IMR-90 (cell line): ENCODE data around the gene KCNN3. TPM values are rescaled to one million over a fixed set of nuclear protein-coding genes. Genes with fewer than 3 reads are reported as not detected.

Source experiments
- ATAC-seq: fragments of 200-7000 bp; cut with Tn5 transposase; 2 replicates; pipeline ENCODE4 v1.9.1; 2020; ENCODE audit warnings: low read depth, mild to moderate bottlenecking, moderate library complexity
- BruUV-seq: library from RNA; stranded (reverse); fragments of 400-500 nt; replicated peaks from 2 replicates; lab custom pipeline; 2021; lab: Mats Ljungman, UMichigan
- CTCF ChIA-PET: fragments of 300-600 bp; formaldehyde crosslinking; extraction: SDS; loops from one replicate; lab custom pipeline; 2021; ENCODE audit warnings: antibody characterized with exemption; lab: Yijun Ruan, JAX
- POLR2A ChIA-PET: fragments of 300-600 bp; sonication (Branson Sonifier 250); formaldehyde crosslinking; loops from one replicate; lab custom pipeline; 2022; ENCODE audit warnings: antibody characterized with exemption; ENCODE audit not compliant: unreplicated experiment; lab: Charles Lee
- DNase-seq: peaks from one replicate; pipeline ENCODE4 v3.0.0; 2013
- H2AFZ ChIP-seq: replicated peaks from 2 replicates; pipeline ENCODE3; 2013; ENCODE audit warnings: low read length, mild to moderate bottlenecking; ENCODE audit not compliant: poor library complexity
- H2AK5ac ChIP-seq: 2 replicates; pipeline ENCODE4 v1.6.1; 2013; ENCODE audit warnings: low read depth, low read length, inconsistent platforms
- H2AK9ac ChIP-seq: replicated peaks from 2 replicates; pipeline ENCODE3; 2013; ENCODE audit warnings: mild to moderate bottlenecking, low read depth, low read length, moderate library complexity; ENCODE audit not compliant: poor library complexity
- H2BK120ac ChIP-seq: 2 replicates; pipeline ENCODE4 v1.6.1; 2013; ENCODE audit warnings: low read depth, low read length, inconsistent platforms
- H2BK15ac ChIP-seq: 3 replicates; pipeline ENCODE4 v1.6.1; 2013; ENCODE audit warnings: low read depth, low read length, inconsistent platforms
- H2BK20ac ChIP-seq: 2 replicates; pipeline ENCODE4 v1.6.1; 2013; ENCODE audit warnings: low read depth, mild to moderate bottlenecking, inconsistent platforms, low read length, moderate library complexity
- H2BK5ac ChIP-seq: 2 replicates; pipeline ENCODE4 v1.6.1; 2013; ENCODE audit warnings: mild to moderate bottlenecking, low read depth, low read length, inconsistent platforms; ENCODE audit not compliant: poor library complexity, severe bottlenecking
- H3K14ac ChIP-seq: replicated peaks from 2 replicates; pipeline ENCODE4 v1.6.1; 2013; ENCODE audit warnings: low read depth, low read length, inconsistent platforms
- H3K18ac ChIP-seq: 2 replicates; pipeline ENCODE4 v1.6.1; 2013; ENCODE audit warnings: low read depth, low read length, control low read depth
- H3K23ac ChIP-seq: 2 replicates; pipeline ENCODE4 v1.6.1; 2013; ENCODE audit warnings: low read depth, low read length, inconsistent platforms
- H3K27ac ChIP-seq: 2 replicates; pipeline ENCODE4 v1.5.1; 2013; ENCODE audit warnings: mild to moderate bottlenecking, control low read depth, low read length; ENCODE audit not compliant: insufficient read depth
- H3K27me3 ChIP-seq: 2 replicates; pipeline ENCODE4 v1.6.1; 2013; ENCODE audit warnings: low read length; ENCODE audit not compliant: control insufficient read depth, insufficient read depth
- H3K36me3 ChIP-seq: 2 replicates; pipeline ENCODE4 v1.6.1; 2013; ENCODE audit warnings: low read length, mixed read lengths; ENCODE audit not compliant: control insufficient read depth, insufficient read depth
- H3K4ac ChIP-seq: 2 replicates; pipeline ENCODE4 v1.6.1; 2013; ENCODE audit warnings: low read depth, low read length, inconsistent platforms
- H3K4me1 ChIP-seq: 2 replicates; pipeline ENCODE4 v1.6.1; 2013; ENCODE audit warnings: low read length, mixed read lengths; ENCODE audit not compliant: control insufficient read depth, insufficient read depth
- H3K4me2 ChIP-seq: 2 replicates; pipeline ENCODE4 v1.6.1; 2013; ENCODE audit warnings: low read depth, mild to moderate bottlenecking, control low read depth, low read length, moderate library complexity
- H3K4me3 ChIP-seq: 2 replicates; pipeline ENCODE4 v1.5.1; 2013; ENCODE audit warnings: low read depth, mild to moderate bottlenecking, control low read depth, low read length, moderate library complexity; ENCODE audit not compliant: insufficient read depth
- H3K56ac ChIP-seq: 2 replicates; pipeline ENCODE4 v1.6.1; 2013; ENCODE audit warnings: low read length, inconsistent platforms; ENCODE audit not compliant: insufficient read depth; ENCODE audit errors: extremely low read depth
- H3K79me1 ChIP-seq, 2 experiments: 2 replicates each; pipeline ENCODE4 v1.6.1; 2013; ENCODE audit warnings: low read length in 2 of 2, inconsistent platforms in 1 of 2, low read depth in 1 of 2
- H3K9ac ChIP-seq: 2 replicates; pipeline ENCODE4 v1.6.1; 2013; ENCODE audit warnings: low read depth, low read length, control low read depth
- H3K9me1 ChIP-seq: 2 replicates; pipeline ENCODE4 v1.6.1; 2013; ENCODE audit warnings: low read length, inconsistent platforms; ENCODE audit not compliant: insufficient read depth
- H3K9me3 ChIP-seq: 2 replicates; pipeline ENCODE4 v1.6.1; 2013; ENCODE audit warnings: low read length; ENCODE audit not compliant: control insufficient read depth, insufficient read depth
- H4K20me1 ChIP-seq: 2 replicates; pipeline ENCODE4 v1.6.1; 2013; ENCODE audit warnings: low read length, inconsistent platforms; ENCODE audit not compliant: insufficient read depth
- H4K5ac ChIP-seq: 2 replicates; pipeline ENCODE4 v1.6.1; 2013; ENCODE audit warnings: mild to moderate bottlenecking, low read depth, low read length, control low read depth
- H4K8ac ChIP-seq, 2 experiments: 2 replicates each; pipeline ENCODE4 v1.6.1; 2013; ENCODE audit warnings: low read depth in 2 of 2, low read length in 2 of 2, control low read depth in 1 of 2, inconsistent platforms in 1 of 2
- H4K91ac ChIP-seq: 2 replicates; pipeline ENCODE4 v1.6.1; 2013; ENCODE audit warnings: low read depth, low read length, inconsistent platforms; ENCODE audit not compliant: insufficient read depth
- CHD1 ChIP-seq: IDR thresholded peaks from 2 replicates; pipeline ENCODE4 v1.6.1; 2012; ENCODE audit warnings: low read depth, low read length, improper control_type of control experiment
- NFE2L2 ChIP-seq: fragments of 150-350 bp; IDR thresholded peaks from 2 replicates; pipeline ENCODE4 v1.6.1; 2016; ENCODE audit warnings: low read depth, mild to moderate bottlenecking, low read length
- WGBS, 2 experiments: methylation state at CpG; one replicate each; pipeline versions ENCODE4 v1.1.5 to v1.1.7; 2013; ENCODE audit warnings: missing lambda C conversion rate in 2 of 2; ENCODE audit not compliant: insufficient read length in 1 of 2; ENCODE audit errors: extremely low coverage in 2 of 2; 5-methylcytosine and 5-hydroxymethylcytosine counted together
- dilution Hi-C: fragments of 300-500 bp; cut with HindIII; formaldehyde crosslinking; loops from one replicate; pipeline ENCODE4 v1.14.3; 2018; ENCODE audit warnings: low sequenced_read_pairs; ENCODE audit not compliant: unreplicated experiment
- in situ Hi-C: fragments of 300-500 bp; cut with MboI; formaldehyde crosslinking; loops from 3 replicates; pipeline ENCODE4 v1.14.3; 2019; ENCODE audit warnings: low sequenced_read_pairs, inconsistent platforms, mixed read lengths
- intact Hi-C: fragments of 100-400 bp; cut with micrococcal nuclease; formaldehyde crosslinking; loops from 2 replicates; pipeline ENCODE4 v1.10.0; 2022
- polyA plus RNA-seq, 3 experiments: library from polyadenylated mRNA; depleted of rRNA; stranded (reverse); fragments of >200 nt; gene quantifications; 2 replicates each; pipeline ENCODE4 v1.2.3, GENCODE V29; 2012; ENCODE audit warnings: low replicate concordance in 1 of 3
- total RNA-seq: library from RNA; depleted of rRNA; stranded (reverse); fragments of >200 nt; gene quantifications from 2 replicates; pipeline ENCODE4 v1.2.3, GENCODE V29; 2012

The KCNN3 gene
- total and polyA plus RNA-seq, 2 of the 4 experiments (the other 2 are of a cell fraction), result 0.02 TPM; not detected in 1

DNA sequence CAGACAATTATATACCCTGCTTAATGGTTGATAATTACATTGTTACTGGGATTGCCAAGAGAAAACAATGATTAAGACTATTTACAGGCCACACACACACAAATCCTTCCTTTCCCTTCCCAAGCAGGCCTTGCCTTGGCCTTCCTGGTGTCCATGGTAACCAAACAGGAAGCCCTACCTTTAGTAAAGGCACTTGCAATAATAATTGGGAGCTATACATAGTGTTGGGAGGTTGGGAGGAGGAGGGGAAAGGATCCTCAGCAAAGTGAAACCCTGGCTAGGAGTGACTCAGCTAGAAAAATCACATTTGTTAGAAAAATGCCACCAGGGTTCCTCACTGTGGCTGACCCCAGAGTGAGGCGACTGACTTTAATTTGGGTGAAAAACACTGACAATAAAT lies 139.8 kb downstream of the KCNN3 start:
- CTCF ChIA-PET, result no interaction called here
- H3K4me2 ChIP-seq, result no peak overlapping the region

More for the DNA sequence above, 139.8 kb downstream of the KCNN3 start:
- ATAC-seq, result peak; percentile 73
- no peak overlapping the region for H3K9ac ChIP-seq
- H3K36me3 ChIP-seq, result no peaks in the 10 kb centered on the region
- no peak overlapping the region for H3K23ac ChIP-seq
- no peak overlapping the region for H3K18ac ChIP-seq
- in situ Hi-C loops (no loop called here), dilution Hi-C loops (no loop called here), intact Hi-C loops (no loop called here)
- H3K79me1 ChIP-seq, result no peaks in the 10 kb centered on the region
- peaks cover 5% of the 10 kb centered on the region; the same call in 1 of the 2 replicates for H4K20me1 ChIP-seq
- H4K5ac ChIP-seq, result no peak overlapping the region
- no peaks in the 10 kb centered on the region for H3K9me3 ChIP-seq
- POLR2A ChIA-PET, result no interaction called here
- peaks cover 10% of the 10 kb centered on the region for H3K4me1 ChIP-seq
- peak; percentile 38 for DNase-seq
- peaks cover 17% of the 10 kb centered on the region for H3K27me3 ChIP-seq
- no peak overlapping the region for H2BK120ac ChIP-seq
- H4K8ac ChIP-seq, result no peak overlapping the region; a peak in 1 of 4 replicates
- no peak overlapping the region for H2BK5ac ChIP-seq
- H3K9me1 ChIP-seq, result peaks cover 9% of the 10 kb centered on the region; the same call in 1 of the 2 replicates
- peak; percentile 66; the same call in 1 of the 2 replicates for TF ChIP-seq NFE2L2
- TF ChIP-seq CHD1, result no peak
- H3K27ac ChIP-seq, result no peak overlapping the region
- H3K4ac ChIP-seq, result no peak overlapping the region
- no peak overlapping the region for H3K56ac ChIP-seq
- WGBS, 2 experiments, result no CpG with 5 or more reads among the region's 1 CpG
- H2BK15ac ChIP-seq, result no peak overlapping the region
- H2AK9ac ChIP-seq, result no peak overlapping the region
- H2AK5ac ChIP-seq, result no peak overlapping the region
- H2AFZ ChIP-seq, result no peak overlapping the region
- H2BK20ac ChIP-seq, result no peak overlapping the region
- no TSS peak for BruUV-seq
- no peak overlapping the region for H3K4me3 ChIP-seq
- H4K91ac ChIP-seq, result no peak overlapping the region
- no peak overlapping the region for H3K14ac ChIP-seq
